Measurements from ENCODE around the gene YPEL3. TPM values are rescaled to one million over a fixed set of nuclear protein-coding genes. Genes with fewer than 3 reads are reported as not detected.

Gene YPEL3
- total RNA-seq, 2 donors from 2014 or later, result 69.2 to 105 TPM

DNA sequence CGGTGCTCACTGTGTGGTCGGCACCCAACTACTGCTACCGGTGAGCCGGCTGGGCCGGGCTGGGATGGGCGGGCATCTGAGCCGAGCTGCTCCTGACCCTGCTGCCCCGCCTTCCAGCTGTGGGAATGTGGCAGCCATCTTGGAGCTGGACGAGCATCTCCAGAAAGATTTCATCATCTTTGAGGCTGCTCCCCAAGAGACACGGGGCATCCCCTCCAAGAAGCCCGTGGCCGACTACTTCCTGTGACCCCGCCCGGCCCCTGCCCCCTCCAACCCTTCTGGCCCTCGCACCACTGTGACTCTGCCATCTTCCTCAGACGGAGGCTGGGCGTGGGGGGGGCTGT lies 11.2 kb downstream of the YPEL3 start:
- Histone ChIP-seq H3K27me3 (replicated peaks; ENCODE audit: insufficient read depth) (no peaks in the 10 kb centered on the region), H3K36me3 (peaks cover 43% of the 10 kb centered on the region), H3K4me1 (ENCODE audit: control insufficient read depth in 1 of 2, low read depth in 2 of 2) (no peaks in the 10 kb centered on the region), H3K27ac (peak overlapping the region in 1 of 2 donors; percentile 46), H3K9me3 (no peaks in the 10 kb centered on the region), H3K4me3 (no peak overlapping the region)
- DNase-seq (ENCODE audit: low spot score), result no peak
- TF ChIP-seq, protein P1, sequence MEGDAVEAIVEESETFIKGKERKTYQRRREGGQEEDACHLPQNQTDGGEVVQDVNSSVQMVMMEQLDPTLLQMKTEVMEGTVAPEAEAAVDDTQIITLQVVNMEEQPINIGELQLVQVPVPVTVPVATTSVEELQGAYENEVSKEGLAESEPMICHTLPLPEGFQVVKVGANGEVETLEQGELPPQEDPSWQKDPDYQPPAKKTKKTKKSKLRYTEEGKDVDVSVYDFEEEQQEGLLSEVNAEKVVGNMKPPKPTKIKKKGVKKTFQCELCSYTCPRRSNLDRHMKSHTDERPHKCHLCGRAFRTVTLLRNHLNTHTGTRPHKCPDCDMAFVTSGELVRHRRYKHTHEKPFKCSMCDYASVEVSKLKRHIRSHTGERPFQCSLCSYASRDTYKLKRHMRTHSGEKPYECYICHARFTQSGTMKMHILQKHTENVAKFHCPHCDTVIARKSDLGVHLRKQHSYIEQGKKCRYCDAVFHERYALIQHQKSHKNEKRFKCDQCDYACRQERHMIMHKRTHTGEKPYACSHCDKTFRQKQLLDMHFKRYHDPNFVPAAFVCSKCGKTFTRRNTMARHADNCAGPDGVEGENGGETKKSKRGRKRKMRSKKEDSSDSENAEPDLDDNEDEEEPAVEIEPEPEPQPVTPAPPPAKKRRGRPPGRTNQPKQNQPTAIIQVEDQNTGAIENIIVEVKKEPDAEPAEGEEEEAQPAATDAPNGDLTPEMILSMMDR (IDR thresholded peaks at IDR 0.05), result no peak
- ATAC-seq (ENCODE audit: insufficient number of reproducible peaks, low FRiP score, low read depth), result peak; percentile 32

DNA sequence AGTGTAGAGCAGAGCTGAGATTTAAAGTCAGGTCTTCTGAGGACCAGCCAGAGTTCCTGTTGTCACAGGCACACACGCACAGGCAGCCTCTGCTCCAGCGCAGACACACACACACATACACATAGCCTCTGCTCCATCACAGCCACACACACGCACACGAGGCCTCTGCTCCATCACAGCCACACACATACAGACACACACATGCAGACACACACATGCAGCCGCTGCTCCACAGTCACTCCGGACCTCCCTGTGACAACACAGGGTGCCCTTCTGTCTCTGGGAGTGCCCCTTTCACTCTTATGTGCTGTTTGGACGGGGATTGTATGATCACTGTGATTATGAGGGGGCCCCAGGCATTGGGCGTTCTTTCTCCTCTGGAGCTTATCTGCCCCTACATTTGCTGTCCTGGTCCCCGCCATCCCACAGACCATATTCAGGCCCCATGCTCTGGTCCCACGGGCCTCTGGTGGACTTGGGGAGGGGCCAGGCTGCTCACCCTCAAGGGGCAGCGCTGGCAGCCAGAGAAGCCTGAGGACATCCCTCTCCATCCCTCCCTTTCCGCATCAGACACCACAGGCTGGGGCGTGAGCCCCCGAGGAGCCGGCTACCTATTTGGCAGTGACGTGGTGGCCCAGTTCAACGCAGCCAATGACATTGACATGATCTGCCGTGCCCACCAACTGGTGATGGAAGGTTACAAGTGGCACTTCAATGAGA lies 11.8 kb downstream of the YPEL3 start:
- H3K27ac ChIP-seq, result no peak overlapping the region
- H3K36me3 ChIP-seq, result peaks cover 43% of the 10 kb centered on the region
- no peak for DNase-seq (ENCODE audit: low spot score)
- no peaks in the 10 kb centered on the region for H3K27me3 ChIP-seq (replicated peaks; ENCODE audit: insufficient read depth)
- H3K9me3 ChIP-seq, result no peaks in the 10 kb centered on the region
- no peak for ATAC-seq (ENCODE audit: insufficient number of reproducible peaks, low FRiP score, low read depth)
- H3K4me3 ChIP-seq, result no peak overlapping the region
- no peaks in the 10 kb centered on the region for H3K4me1 ChIP-seq (ENCODE audit: control insufficient read depth in 1 of 2, low read depth in 2 of 2)
- TF ChIP-seq, protein P1 (IDR thresholded peaks at IDR 0.05), result no peak

DNA sequence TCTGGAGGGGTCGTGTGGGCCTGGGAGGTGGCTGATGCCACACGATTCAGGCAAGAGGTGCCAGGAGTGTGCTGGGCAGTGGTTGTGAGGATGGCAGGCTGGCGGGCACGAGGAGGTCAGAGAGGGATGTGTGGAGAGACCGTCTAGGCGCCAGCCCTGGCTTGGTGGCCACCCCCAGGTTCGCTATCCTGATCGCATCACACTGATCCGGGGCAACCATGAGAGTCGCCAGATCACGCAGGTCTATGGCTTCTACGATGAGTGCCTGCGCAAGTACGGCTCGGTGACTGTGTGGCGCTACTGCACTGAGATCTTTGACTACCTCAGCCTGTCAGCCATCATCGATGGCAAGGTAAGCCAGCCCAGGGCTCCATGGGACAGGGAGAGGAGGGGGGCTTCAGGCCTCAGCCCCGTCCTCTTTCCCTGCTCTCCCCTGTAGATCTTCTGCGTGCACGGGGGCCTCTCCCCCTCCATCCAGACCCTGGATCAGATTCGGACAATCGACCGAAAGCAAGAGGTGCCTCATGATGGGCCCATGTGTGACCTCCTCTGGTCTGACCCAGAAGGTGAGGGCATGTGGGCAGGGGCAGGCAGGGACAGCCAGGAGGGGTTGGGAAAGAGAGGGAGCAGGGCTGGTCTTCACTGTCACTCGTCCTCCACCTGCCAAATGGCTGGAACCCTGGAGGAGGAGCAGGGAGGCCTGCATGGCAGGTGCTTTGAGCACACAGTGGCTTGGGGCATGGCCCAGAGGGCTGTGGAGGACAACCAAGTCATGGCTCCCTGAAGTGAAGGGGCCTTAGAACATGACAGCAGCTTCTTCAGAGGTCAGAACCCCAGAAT lies 12.6 kb downstream of the YPEL3 start:
- TF ChIP-seq, protein P1 (IDR thresholded peaks at IDR 0.05), result no peak
- DNase-seq (ENCODE audit: low spot score), result no peak
- no peaks in the 10 kb centered on the region for H3K9me3 ChIP-seq
- H3K4me3 ChIP-seq, result no peak overlapping the region
- ATAC-seq (ENCODE audit: insufficient number of reproducible peaks, low FRiP score, low read depth), result no peak
- peaks cover 43% of the 10 kb centered on the region for H3K36me3 ChIP-seq
- peaks cover 0 to 4% of the 10 kb centered on the region in 2 donors for H3K4me1 ChIP-seq (ENCODE audit: control insufficient read depth in 1 of 2, low read depth in 2 of 2)
- no peaks in the 10 kb centered on the region for H3K27me3 ChIP-seq (replicated peaks; ENCODE audit: insufficient read depth)
- H3K27ac ChIP-seq, result no peak overlapping the region

DNA sequence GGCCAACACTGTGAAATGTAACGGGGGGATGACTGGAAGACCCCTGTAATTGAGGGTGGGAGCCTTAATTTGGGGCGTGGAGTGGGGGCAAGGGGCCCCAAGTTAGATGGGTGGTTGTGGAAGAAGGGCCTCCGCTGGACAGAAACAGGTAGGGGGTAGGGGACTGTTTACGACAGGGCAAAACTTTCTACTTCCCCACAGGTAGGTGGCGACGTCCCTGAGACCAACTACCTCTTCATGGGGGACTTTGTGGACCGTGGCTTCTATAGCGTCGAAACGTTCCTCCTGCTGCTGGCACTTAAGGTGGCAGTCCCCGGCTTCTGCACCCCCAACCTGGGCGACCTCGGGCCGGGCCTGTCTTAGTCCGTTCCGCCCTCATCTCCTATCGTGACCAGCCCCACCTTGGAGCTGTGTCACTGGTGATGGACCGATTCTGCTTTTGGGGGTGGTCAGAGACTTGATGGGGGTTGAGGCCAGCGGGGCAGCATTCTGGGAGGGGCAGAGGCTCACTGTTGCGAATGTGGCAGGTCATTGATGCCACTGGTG lies 13.4 kb downstream of the YPEL3 start:
- DNase-seq (ENCODE audit: low spot score) (no peak), ATAC-seq (ENCODE audit: insufficient number of reproducible peaks, low FRiP score, low read depth) (no peak)
- Histone ChIP-seq H3K9me3 (no peaks in the 10 kb centered on the region), H3K4me1 (ENCODE audit: control insufficient read depth in 1 of 2, low read depth in 2 of 2) (peaks cover 0 to 11% of the 10 kb centered on the region in 2 donors), H3K36me3 (peaks cover 47% of the 10 kb centered on the region), H3K27ac (no peak overlapping the region), H3K4me3 (no peak overlapping the region), H3K27me3 (replicated peaks; ENCODE audit: insufficient read depth) (no peaks in the 10 kb centered on the region)
- TF ChIP-seq, protein P1 (IDR thresholded peaks at IDR 0.05), result no peak

DNA sequence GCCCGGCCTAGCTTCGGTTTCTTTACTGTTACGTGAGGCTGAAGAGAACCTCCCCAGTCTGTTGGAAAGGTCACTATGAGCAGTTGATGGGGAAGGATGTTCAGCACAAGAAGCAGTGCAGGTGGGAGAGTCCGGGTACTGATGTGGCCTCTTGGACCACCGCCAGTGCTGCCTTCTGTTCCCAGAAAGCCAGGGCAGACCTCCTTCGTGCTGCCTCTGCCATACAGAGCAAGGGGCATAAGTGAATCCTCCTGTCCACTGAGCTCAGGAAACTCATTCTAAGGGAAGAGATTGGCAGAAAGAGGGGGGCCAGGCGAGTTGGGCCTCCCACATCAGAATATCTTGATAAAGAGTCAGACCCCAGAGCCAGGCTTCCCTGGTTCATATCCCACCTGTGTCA lies 16.5 kb downstream of the YPEL3 start:
- TF ChIP-seq, protein P1 (IDR thresholded peaks at IDR 0.05), result no peak
- ATAC-seq (ENCODE audit: insufficient number of reproducible peaks, low FRiP score, low read depth), result no peak
- Histone ChIP-seq H3K27ac (no peak overlapping the region), H3K36me3 (peaks cover 39% of the 10 kb centered on the region), H3K4me3 (no peak overlapping the region), H3K9me3 (no peaks in the 10 kb centered on the region), H3K4me1 (ENCODE audit: control insufficient read depth in 1 of 2, low read depth in 2 of 2) (peaks cover 12 to 31% of the 10 kb centered on the region in 2 donors), H3K27me3 (replicated peaks; ENCODE audit: insufficient read depth) (no peaks in the 10 kb centered on the region)
- no peak for DNase-seq (ENCODE audit: low spot score)

All from thoracic aorta (tissue), 2 donors.